ENCODE data around the gene MCRS1.

MCRS1 gene

GRCh38 chr12:49604856-49605255, 36.9 kb upstream of the MCRS1 start:
- DNase-seq (ENCODE audit: low spot score) = no peak
- no peak for TF ChIP-seq CTCF (IDR thresholded peaks at IDR 0.05; ENCODE audit: extremely low read depth, missing control alignments)

GRCh38 chr12:49603721-49604120, 35.8 kb upstream of the MCRS1 start:
- TF ChIP-seq CTCF (IDR thresholded peaks at IDR 0.05; ENCODE audit: extremely low read depth, missing control alignments) = no peak
- no peak for DNase-seq (ENCODE audit: low spot score)

- DNase-seq (ENCODE audit: low spot score) = no peak
- TF ChIP-seq CTCF (IDR thresholded peaks at IDR 0.05; ENCODE audit: extremely low read depth, missing control alignments) = no peak
Observed at GRCh38 chr12:49599961-49600360, 32.0 kb upstream of the MCRS1 start.

GRCh38 chr12:49598527-49598926, 30.6 kb upstream of the MCRS1 start:
- DNase-seq (ENCODE audit: low spot score) = no peak
- no peak for TF ChIP-seq CTCF (IDR thresholded peaks at IDR 0.05; ENCODE audit: extremely low read depth, missing control alignments)

- no peak for TF ChIP-seq CTCF (IDR thresholded peaks at IDR 0.05; ENCODE audit: extremely low read depth, missing control alignments)
- no peak for DNase-seq (ENCODE audit: low spot score)
Observed at GRCh38 chr12:49588721-49589516, 21.0 kb upstream of the MCRS1 start.

GRCh38 chr12:49588281-49588680, 20.3 kb upstream of the MCRS1 start:
- TF ChIP-seq CTCF (IDR thresholded peaks at IDR 0.05; ENCODE audit: extremely low read depth, missing control alignments) = no peak
- no peak for DNase-seq (ENCODE audit: low spot score)

GRCh38 chr12:49587174-49587908, 19.4 kb upstream of the MCRS1 start:
- TF ChIP-seq CTCF (IDR thresholded peaks at IDR 0.05; ENCODE audit: extremely low read depth, missing control alignments) = no peak
- no peak for DNase-seq (ENCODE audit: low spot score)

Measured in GM20000 (cell line).